Ascending aorta (tissue), 2 donors: Measurements from ENCODE around the gene SERINC5. TPM values are rescaled to one million over a fixed set of nuclear protein-coding genes. Genes with fewer than 3 reads are reported as not detected.

Source experiments
- DNase-seq, 2 donors: peaks; one replicate each; pipeline ENCODE4 v3.0.0-alpha.2; 2019; ENCODE audit warnings: low spot score in 2 of 2
- H3K27ac ChIP-seq, 2 donors: fragments of 200-600 bp; sonication (generic); one replicate each; pipeline ENCODE4 v1.5.1; 2016 to 2017; ENCODE audit warnings: mild to moderate bottlenecking in 1 of 2
- H3K27me3 ChIP-seq: fragments of 200-600 bp; sonication (generic); one replicate; pipeline ENCODE4 v1.5.1; 2017
- H3K36me3 ChIP-seq, 2 donors: fragments of 200-600 bp; sonication (generic); one replicate each; pipeline ENCODE4 v1.5.1; 2016
- H3K4me1 ChIP-seq, 2 donors: fragments of 200-600 bp; sonication (generic); one replicate each; pipeline ENCODE4 v1.5.1; 2016 to 2017; ENCODE audit warnings: mild to moderate bottlenecking in 1 of 2
- H3K4me3 ChIP-seq, 2 donors: fragments of 200-600 bp; sonication (generic); one replicate each; pipeline ENCODE4 v1.5.1; 2016 to 2017; ENCODE audit warnings: mild to moderate bottlenecking in 1 of 2
- H3K9me3 ChIP-seq, 2 donors: fragments of 200-600 bp; sonication (generic); one replicate each; pipeline ENCODE4 v1.5.1; 2016
- intact Hi-C: fragments of 100-400 bp; cut with DNase I; formaldehyde crosslinking; loops from one replicate; pipeline ENCODE4 v1.15.1; 2023
- total RNA-seq: library from RNA; depleted of rRNA; stranded (reverse); fragments of >200 nt; gene quantifications from one replicate; pipeline ENCODE4 v1.1.0, GENCODE V29; 2016
- TF ChIP-seq, protein P1 (sequence below), 3 experiments: fragments of 200-600 bp in 2 of 3; fragments of 450-650 bp in 1 of 3; sonication (generic) in 2 of 3; IDR thresholded peaks; one replicate each; pipeline ENCODE4 v1.5.1; 2016 to 2019; ENCODE audit warnings: antibody characterized with exemption in 3 of 3, mild to moderate bottlenecking in 1 of 3, moderate library complexity in 1 of 3

SERINC5 gene
- total RNA-seq, 1 donor from 2014 or later, result 3.4 TPM

DNA sequence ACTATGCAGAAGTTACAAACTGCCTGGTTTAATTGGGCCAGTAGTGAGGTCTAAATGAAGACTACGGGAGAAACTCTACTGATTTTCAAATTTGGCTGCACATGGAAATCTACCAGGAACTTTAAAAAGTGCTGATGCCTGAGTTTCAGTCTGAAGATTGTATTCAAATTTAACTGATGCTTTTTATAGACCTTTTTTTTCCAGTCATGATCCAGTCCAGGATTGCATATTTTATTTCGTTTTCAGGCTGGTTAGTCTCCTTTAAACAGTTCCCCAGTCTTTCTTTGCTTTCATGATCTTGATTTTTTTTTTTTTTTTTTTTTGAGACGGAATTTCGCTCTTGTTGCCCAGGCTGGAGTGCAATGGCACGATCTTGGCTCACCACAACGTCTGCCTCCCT, 40.3 kb upstream of the SERINC5 start:
- Histone ChIP-seq H3K9me3 (no peaks in the 10 kb centered on the region), H3K36me3 (no peaks in the 10 kb centered on the region), H3K27me3 (no peaks in the 10 kb centered on the region), H3K4me1 (peaks cover 0 to 2% of the 10 kb centered on the region in 2 donors), H3K4me3 (no peak overlapping the region), H3K27ac (no peak overlapping the region)
- intact Hi-C loops, result no loop called here
- DNase-seq, result no peak
- TF ChIP-seq, protein P1, sequence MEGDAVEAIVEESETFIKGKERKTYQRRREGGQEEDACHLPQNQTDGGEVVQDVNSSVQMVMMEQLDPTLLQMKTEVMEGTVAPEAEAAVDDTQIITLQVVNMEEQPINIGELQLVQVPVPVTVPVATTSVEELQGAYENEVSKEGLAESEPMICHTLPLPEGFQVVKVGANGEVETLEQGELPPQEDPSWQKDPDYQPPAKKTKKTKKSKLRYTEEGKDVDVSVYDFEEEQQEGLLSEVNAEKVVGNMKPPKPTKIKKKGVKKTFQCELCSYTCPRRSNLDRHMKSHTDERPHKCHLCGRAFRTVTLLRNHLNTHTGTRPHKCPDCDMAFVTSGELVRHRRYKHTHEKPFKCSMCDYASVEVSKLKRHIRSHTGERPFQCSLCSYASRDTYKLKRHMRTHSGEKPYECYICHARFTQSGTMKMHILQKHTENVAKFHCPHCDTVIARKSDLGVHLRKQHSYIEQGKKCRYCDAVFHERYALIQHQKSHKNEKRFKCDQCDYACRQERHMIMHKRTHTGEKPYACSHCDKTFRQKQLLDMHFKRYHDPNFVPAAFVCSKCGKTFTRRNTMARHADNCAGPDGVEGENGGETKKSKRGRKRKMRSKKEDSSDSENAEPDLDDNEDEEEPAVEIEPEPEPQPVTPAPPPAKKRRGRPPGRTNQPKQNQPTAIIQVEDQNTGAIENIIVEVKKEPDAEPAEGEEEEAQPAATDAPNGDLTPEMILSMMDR (IDR thresholded peaks at IDR 0.05), result no peak

DNA sequence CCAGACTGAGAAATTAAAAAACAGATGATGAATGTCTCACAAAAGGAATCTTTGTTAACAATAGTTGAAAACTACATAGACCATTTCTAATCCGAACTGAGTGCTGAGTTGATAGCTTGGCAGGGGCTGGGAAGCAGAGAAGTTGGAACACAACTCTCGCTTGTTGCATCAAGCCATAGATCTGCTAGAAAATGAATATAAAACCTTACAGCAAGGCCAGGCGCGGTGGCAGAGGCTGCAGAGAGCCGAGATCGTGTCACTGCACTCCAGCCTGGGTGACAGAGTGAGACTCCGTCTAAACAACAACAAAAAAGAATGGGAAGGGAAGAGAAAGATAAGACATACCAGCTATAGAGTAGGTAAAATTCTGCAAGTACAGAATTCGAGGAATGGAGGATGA, 35.9 kb upstream of the SERINC5 start:
- Histone ChIP-seq H3K36me3 (no peaks in the 10 kb centered on the region), H3K9me3 (no peaks in the 10 kb centered on the region), H3K4me1 (peaks cover 0 to 2% of the 10 kb centered on the region in 2 donors), H3K4me3 (no peak overlapping the region), H3K27me3 (no peaks in the 10 kb centered on the region), H3K27ac (no peak overlapping the region)
- TF ChIP-seq, protein P1 (IDR thresholded peaks at IDR 0.05), result no peak
- no peak for DNase-seq
- intact Hi-C loops, result no loop called here

DNA sequence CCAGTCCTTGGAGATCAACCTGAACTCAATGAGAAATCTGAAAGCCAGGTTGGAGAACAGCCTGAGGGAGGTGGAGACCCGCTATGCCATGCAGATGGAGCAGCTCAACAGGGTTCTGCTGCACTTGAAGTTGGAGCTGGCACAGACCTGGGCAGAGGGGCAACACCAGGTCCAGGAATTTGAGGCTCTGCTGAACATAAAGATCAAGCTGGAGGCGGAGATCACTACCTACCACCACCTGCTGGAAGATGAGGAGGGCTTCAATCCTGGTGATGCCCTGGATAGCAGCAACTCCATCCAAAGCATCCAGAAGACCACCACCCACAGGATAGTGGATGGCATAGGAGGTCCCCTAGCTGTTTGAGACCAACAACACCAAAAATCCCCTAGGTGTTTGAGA, 33.5 kb upstream of the SERINC5 start:
- intact Hi-C loops, result no loop called here
- no peaks in the 10 kb centered on the region for H3K9me3 ChIP-seq
- H3K36me3 ChIP-seq, result no peaks in the 10 kb centered on the region
- no peaks in the 10 kb centered on the region for H3K27me3 ChIP-seq
- H3K4me3 ChIP-seq, result no peak overlapping the region
- DNase-seq, result no peak
- no peak overlapping the region for H3K27ac ChIP-seq
- H3K4me1 ChIP-seq, result no peaks in the 10 kb centered on the region
- TF ChIP-seq, protein P1 (IDR thresholded peaks at IDR 0.05), result no peak

DNA sequence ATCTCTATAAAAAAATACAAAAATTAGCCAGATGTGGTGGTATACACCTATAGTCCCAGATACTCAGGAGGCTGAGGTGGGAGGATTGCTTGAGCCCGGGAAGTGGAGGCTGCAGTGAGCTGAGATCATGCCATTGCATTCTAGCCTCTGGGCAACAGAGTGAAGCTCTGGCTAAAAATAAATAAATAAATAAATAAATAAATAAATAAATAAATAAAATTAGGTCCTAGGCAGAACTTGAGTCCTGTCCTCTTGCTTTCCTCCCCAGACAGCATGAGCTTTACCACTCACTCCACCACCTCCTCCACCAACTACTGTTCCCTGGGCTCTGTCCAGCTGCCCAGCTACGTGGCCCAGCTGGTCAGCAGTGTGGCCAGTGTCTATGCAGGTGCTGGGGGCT, 32.3 kb upstream of the SERINC5 start:
- intact Hi-C loops, result no loop called here
- no peaks in the 10 kb centered on the region for H3K9me3 ChIP-seq
- no peak overlapping the region for H3K27ac ChIP-seq
- H3K27me3 ChIP-seq, result no peaks in the 10 kb centered on the region
- TF ChIP-seq, protein P1 (IDR thresholded peaks at IDR 0.05), result no peak
- no peak for DNase-seq
- no peaks in the 10 kb centered on the region for H3K36me3 ChIP-seq
- no peaks in the 10 kb centered on the region for H3K4me1 ChIP-seq
- no peak overlapping the region for H3K4me3 ChIP-seq

DNA sequence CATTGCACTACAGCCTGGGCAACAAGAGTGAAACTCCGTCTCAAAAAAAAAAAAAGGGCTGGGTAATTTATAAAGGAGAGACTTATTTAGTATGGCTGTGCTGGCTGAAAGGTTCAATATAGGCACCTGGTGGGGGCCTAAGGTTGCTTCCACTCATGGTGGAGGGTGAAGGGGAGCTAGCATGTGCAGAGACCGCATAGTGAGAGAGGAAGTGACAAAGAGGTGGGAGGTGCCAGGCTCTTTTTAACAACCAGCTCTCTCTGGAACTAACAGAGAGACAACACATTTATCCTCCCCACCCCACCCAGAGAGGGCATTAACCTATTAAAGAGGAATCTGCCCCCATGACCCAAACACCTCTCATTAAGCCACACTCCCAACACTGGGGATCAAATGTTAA, 28.9 kb upstream of the SERINC5 start:
- TF ChIP-seq, protein P1 (IDR thresholded peaks at IDR 0.05), result no peak
- Histone ChIP-seq H3K4me3 (no peak overlapping the region), H3K27ac (no peak overlapping the region), H3K36me3 (no peaks in the 10 kb centered on the region), H3K4me1 (no peaks in the 10 kb centered on the region), H3K27me3 (no peaks in the 10 kb centered on the region), H3K9me3 (no peaks in the 10 kb centered on the region)
- DNase-seq, result no peak
- intact Hi-C loops, result no loop called here

DNA sequence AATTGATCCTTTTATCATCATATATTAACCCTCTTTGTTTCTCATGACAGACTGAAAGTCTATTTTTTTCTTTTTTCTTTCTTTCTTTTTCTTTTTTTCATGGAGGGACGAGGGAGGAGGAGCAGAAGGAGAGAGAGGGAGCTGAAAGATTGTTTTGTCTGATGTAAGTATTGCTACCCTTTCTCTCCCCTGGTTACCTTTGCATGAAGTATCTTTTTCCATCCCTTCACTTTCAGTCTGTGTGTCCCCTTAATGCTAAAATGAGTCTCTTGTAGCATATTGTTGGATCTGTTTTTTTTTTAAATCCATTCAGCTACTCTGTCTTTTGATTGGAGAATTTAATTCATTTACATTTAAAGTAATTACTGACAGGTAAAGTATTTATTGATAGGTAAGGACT, 27.5 kb upstream of the SERINC5 start:
- no peak for DNase-seq
- no peaks in the 10 kb centered on the region for H3K9me3 ChIP-seq
- no peaks in the 10 kb centered on the region for H3K4me1 ChIP-seq
- H3K4me3 ChIP-seq, result no peak overlapping the region
- H3K27ac ChIP-seq, result no peak overlapping the region
- H3K27me3 ChIP-seq, result no peaks in the 10 kb centered on the region
- TF ChIP-seq, protein P1 (IDR thresholded peaks at IDR 0.05), result no peak
- intact Hi-C loops, result no loop called here
- H3K36me3 ChIP-seq, result no peaks in the 10 kb centered on the region
